SU-DHL-6 (cell line): ENCODE results near the gene TBC1D22A.

Experiments
- CTCF ChIP-seq: fragments of 200-600 bp; sonication (generic); IDR thresholded peaks from one replicate; pipeline ENCODE4 v1.5.1; 2017; ENCODE audit warnings: antibody characterized with exemption, mild to moderate bottlenecking, low read length, moderate library complexity; ENCODE audit not compliant: insufficient read depth, poor library complexity, severe bottlenecking
- EZH2phosphoT487 ChIP-seq: fragments of 200-600 bp; sonication (generic), shearing (Covaris generic); conservative IDR thresholded peaks from 2 replicates; pipeline ENCODE4 v1.6.1; 2018; ENCODE audit warnings: mild to moderate bottlenecking, antibody characterized with exemption, low read length, moderate library complexity, mixed read lengths

GRCh38 chr22:46956498-46957215, 194.2 kb downstream of the TBC1D22A start:
- TF ChIP-seq CTCF (no peak), EZH2phosphoT487 (no peak)
